Common myeloid progenitor, CD34-positive (primary cell): ENCODE data around the gene ZFAND3. TPM values are rescaled to one million over a fixed set of nuclear protein-coding genes. Genes with fewer than 3 reads are reported as not detected.

Source experiments
- CTCF ChIA-PET: fragments of 350-600 bp; sonication (Branson Sonifier 250); formaldehyde crosslinking; loops from one replicate; lab custom pipeline; 2021; ENCODE audit warnings: antibody characterized with exemption; lab: Charles Lee
- POLR2A ChIA-PET: fragments of 350-600 bp; sonication (Branson Sonifier 250); formaldehyde crosslinking; loops from one replicate; lab custom pipeline; 2021; ENCODE audit warnings: antibody characterized with exemption; lab: Charles Lee
- DNase-seq, 3 donors: peaks; one replicate each; pipeline versions ENCODE4 v3.0.0 to v3.0.0-alpha.2; 2013
- H3K27ac ChIP-seq, 2 experiments: 1 replicate in 1 of 2; 2 replicates in 1 of 2; pipeline ENCODE4 v1.7.0; 2013; ENCODE audit warnings: inconsistent platforms in 2 of 2, low read length in 2 of 2, mild to moderate bottlenecking in 2 of 2, low read depth in 1 of 2, moderate library complexity in 1 of 2; ENCODE audit not compliant: severe bottlenecking in 2 of 2, insufficient read depth in 1 of 2, poor library complexity in 1 of 2
- H3K27me3 ChIP-seq, 5 experiments: replicated peaks in 2 of 5; 1 replicate in 3 of 5; 2 replicates in 2 of 5; pipeline versions ENCODE4 v1.6.1 to v1.7.0; 2013; ENCODE audit warnings: low read length in 4 of 5, mild to moderate bottlenecking in 2 of 5, moderate library complexity in 2 of 5, inconsistent platforms in 1 of 5; ENCODE audit not compliant: insufficient read depth in 5 of 5, control insufficient read depth in 4 of 5
- H3K36me3 ChIP-seq, 4 experiments: 1 replicate in 2 of 4; 2 replicates in 2 of 4; pipeline versions ENCODE4 v1.6.1 to v1.7.0; 2013; ENCODE audit warnings: low read length in 3 of 4, control low read depth in 1 of 4, mild to moderate bottlenecking in 1 of 4; ENCODE audit not compliant: control insufficient read depth in 4 of 4, insufficient read depth in 4 of 4
- H3K4me1 ChIP-seq, 4 experiments: 1 replicate in 3 of 4; 2 replicates in 1 of 4; pipeline versions ENCODE4 v1.6.1 to v1.7.1; 2013; ENCODE audit warnings: low read length in 3 of 4, mild to moderate bottlenecking in 3 of 4, control low read depth in 1 of 4, inconsistent platforms in 1 of 4, moderate library complexity in 1 of 4; ENCODE audit not compliant: control insufficient read depth in 4 of 4, insufficient read depth in 4 of 4; ENCODE audit errors: control extremely low read depth in 1 of 4
- H3K4me3 ChIP-seq, 7 experiments: 1 replicate in 4 of 7; 2 replicates in 3 of 7; pipeline versions ENCODE4 v1.5.1 to v1.7.0; 2013; ENCODE audit warnings: mild to moderate bottlenecking in 7 of 7, low read length in 6 of 7, moderate library complexity in 6 of 7, inconsistent platforms in 2 of 7, low read depth in 2 of 7, control low read depth in 1 of 7; ENCODE audit not compliant: insufficient read depth in 4 of 7, control insufficient read depth in 1 of 7; ENCODE audit errors: extremely low read depth in 1 of 7
- H3K9me3 ChIP-seq, 5 experiments: 1 replicate in 4 of 5; 2 replicates in 1 of 5; pipeline versions ENCODE4 v1.6.1 to v1.7.1; 2013; ENCODE audit warnings: low read length in 4 of 5, mild to moderate bottlenecking in 2 of 5, inconsistent platforms in 1 of 5, low read depth in 1 of 5, moderate library complexity in 1 of 5; ENCODE audit not compliant: control insufficient read depth in 4 of 5, insufficient read depth in 2 of 5; ENCODE audit errors: control extremely low read depth in 1 of 5
- WGBS: methylation state at CpG from one replicate; pipeline ENCODE4 v1.1.5; 2013; ENCODE audit not compliant: insufficient coverage; 5-methylcytosine and 5-hydroxymethylcytosine counted together
- polyA plus RNA-seq: library from polyadenylated mRNA; unstranded; fragments of 120-200 nt; gene quantifications from one replicate; pipeline ENCODE4 v1.2.1, GENCODE V29; 2013

The ZFAND3 gene
- 55.6 TPM for polyA plus RNA-seq

DNA sequence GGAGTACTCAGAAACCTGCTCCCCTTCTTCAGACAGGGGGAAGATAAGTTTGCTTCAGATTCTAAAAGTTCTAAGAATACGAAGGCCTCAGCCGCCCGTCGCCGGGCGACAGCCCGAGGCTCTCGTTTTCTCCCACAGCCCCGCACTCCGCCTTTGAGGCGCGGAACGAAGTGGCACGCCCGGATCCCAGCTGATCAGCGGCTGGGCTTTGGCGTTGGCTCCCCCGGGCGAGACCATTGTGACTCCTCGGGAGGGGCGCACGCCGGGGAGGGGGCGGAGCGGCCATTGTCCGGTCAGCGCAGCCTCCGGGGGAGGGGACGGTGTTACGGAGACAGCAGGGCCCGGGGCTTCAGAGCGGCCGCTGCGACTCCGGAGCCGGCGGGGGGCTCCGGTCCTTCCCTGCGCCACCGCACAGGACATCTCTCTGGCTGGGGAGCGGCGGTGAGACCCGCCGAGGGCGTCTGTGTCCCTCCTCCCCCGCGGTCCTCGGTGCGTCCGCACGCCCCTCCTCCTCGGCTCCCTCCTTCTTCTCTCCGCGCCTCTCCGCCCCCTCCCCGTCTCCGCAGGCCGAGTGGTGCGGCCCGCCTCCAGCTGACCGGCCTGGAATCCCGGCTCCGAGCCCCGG, at the start of gene ZFAND3:
TSS of gene ZFAND3 (plus strand) at position 551 of the 625 bp plus-strand sequence. CDS start 219 bp downstream, outside the sequence.
- Histone ChIP-seq H3K27me3 (no peaks in the 10 kb centered on the region), H3K36me3 (peaks cover 0 to 10% (median 0%) of the 10 kb centered on the region in 4 experiments), H3K4me3 (peak within 1 kb of the TSS; percentile 76 to 98 (median 87)), H3K4me1 (peaks cover 14 to 36% (median 27%) of the 10 kb centered on the region in 4 experiments), H3K27ac (peak within 1 kb of the TSS; percentile 97 to 99), H3K9me3 (no peaks in the 10 kb centered on the region)
- DNase-seq: peak; percentile 95 to 98 (median 97)
- POLR2A ChIA-PET: interaction anchor here (1.0 to 1.4 kb wide), 2 partner anchors 18 to 54 kb away, joined by 3 read pairs; no protein-coding TSS in a partner anchor
- under 1% methylated on average over 47 of the region's 64 CpGs for WGBS
- CTCF ChIA-PET: interaction anchor here (0.8 to 2.4 kb wide), 2 partner anchors 28 to 117 kb away, joined by 3 to 8 read pairs; no protein-coding TSS in a partner anchor

DNA sequence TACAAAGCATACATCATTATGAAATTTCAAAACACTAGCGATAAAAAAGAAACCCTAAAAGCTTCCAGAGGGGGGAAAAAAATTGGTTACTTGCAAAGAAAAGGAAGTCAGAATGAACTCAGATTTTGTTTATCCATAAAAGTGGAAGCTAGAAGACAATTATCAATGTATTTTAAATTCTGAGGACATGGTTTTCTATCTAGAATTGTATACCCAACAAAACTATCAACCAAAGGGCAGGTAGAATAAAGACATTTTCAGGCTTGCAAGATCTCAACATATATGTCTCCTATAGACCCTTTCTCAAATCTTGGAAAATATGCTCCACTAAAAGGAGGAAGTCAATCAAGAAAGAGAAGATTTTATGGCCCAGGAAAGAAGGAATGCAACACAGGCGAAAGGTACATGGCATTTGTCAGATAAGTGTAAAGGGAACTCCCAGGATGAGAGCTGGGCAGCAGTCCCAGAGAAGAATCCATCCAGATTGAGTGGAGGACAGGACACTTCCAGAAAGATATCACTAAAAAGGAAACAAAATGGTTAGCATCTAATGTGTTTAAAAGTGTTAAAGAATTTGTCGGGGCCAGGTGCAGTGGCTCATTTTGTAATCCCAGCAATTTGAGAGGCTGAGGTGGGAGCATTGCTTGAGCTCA, 45.4 kb upstream of the ZFAND3 start:
- no peaks in the 10 kb centered on the region for H3K9me3 ChIP-seq
- POLR2A ChIA-PET: no interaction called here
- CTCF ChIA-PET: no interaction called here
- WGBS: 91% methylated on average over 2 of the region's 3 CpGs
- no peak overlapping the region for H3K4me3 ChIP-seq
- H3K4me1 ChIP-seq: no peaks in the 10 kb centered on the region
- no peaks in the 10 kb centered on the region for H3K27me3 ChIP-seq
- DNase-seq: no peak
- H3K36me3 ChIP-seq: no peaks in the 10 kb centered on the region
- no peak overlapping the region for H3K27ac ChIP-seq

DNA sequence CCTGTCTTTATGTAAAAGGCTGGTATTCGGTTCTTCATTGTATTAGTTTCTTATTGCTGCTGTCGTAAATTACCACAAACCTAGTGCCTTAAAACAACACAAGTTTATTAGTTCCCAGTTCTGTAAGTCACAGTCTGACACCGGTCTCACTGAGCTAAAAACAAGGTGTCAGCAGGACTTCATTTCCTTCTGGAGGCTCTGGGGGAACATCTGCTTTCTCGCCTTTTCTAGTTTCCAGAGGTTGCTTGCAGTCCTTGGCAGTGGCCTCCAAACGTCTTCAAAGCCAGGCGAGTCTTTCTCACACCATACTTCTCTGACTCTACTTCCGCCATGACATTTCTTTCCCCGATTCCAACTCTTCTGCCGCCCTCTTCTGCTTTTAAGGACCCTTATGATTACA, 43.0 kb upstream of the ZFAND3 start:
- DNase-seq: no peak
- Histone ChIP-seq H3K4me1 (no peaks in the 10 kb centered on the region), H3K27ac (no peak overlapping the region), H3K9me3 (no peaks in the 10 kb centered on the region), H3K36me3 (no peaks in the 10 kb centered on the region), H3K4me3 (no peak overlapping the region), H3K27me3 (peaks cover 0 to 1% (median 0%) of the 10 kb centered on the region in 5 experiments)
- CTCF ChIA-PET: no interaction called here
- POLR2A ChIA-PET: no interaction called here
- WGBS: 91% methylated on average over 8 of the region's 9 CpGs

DNA sequence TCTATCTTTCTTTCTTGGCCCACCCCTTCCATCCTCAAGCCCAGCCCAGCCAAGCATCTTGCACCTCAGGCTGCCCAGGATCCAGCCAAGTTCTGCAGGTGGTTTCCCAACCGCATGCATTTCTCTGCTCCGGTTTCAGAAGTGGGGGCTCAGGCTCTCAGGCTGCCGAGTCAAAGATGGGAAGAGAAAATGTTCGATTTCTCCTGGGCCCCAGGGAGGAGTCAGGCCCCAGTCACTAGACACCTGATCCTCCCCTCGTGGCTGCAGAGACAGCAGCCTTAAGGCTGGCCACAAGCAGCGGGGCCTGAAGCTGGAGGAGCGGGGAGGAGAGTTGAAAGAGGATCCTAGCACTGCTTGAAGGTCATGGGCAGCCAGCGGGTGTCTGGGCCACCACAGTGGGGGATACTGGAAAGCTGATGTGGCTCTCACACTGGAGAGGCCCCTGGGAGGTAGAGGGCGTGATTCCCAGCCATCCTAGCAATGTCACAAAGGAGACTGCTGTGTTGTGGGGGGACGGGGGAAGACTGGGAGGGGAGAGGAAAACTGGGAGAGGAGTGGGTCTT, 42.2 kb upstream of the ZFAND3 start:
- no peak overlapping the region for H3K27ac ChIP-seq
- POLR2A ChIA-PET: no interaction called here
- H3K4me3 ChIP-seq: no peak overlapping the region
- H3K27me3 ChIP-seq: peaks cover 0 to 2% (median 0%) of the 10 kb centered on the region in 5 experiments
- CTCF ChIA-PET: no interaction called here
- H3K9me3 ChIP-seq: no peaks in the 10 kb centered on the region
- no peaks in the 10 kb centered on the region for H3K36me3 ChIP-seq
- no peak for DNase-seq
- H3K4me1 ChIP-seq: no peaks in the 10 kb centered on the region
- WGBS: 87% methylated on average over 7 of the region's 10 CpGs

DNA sequence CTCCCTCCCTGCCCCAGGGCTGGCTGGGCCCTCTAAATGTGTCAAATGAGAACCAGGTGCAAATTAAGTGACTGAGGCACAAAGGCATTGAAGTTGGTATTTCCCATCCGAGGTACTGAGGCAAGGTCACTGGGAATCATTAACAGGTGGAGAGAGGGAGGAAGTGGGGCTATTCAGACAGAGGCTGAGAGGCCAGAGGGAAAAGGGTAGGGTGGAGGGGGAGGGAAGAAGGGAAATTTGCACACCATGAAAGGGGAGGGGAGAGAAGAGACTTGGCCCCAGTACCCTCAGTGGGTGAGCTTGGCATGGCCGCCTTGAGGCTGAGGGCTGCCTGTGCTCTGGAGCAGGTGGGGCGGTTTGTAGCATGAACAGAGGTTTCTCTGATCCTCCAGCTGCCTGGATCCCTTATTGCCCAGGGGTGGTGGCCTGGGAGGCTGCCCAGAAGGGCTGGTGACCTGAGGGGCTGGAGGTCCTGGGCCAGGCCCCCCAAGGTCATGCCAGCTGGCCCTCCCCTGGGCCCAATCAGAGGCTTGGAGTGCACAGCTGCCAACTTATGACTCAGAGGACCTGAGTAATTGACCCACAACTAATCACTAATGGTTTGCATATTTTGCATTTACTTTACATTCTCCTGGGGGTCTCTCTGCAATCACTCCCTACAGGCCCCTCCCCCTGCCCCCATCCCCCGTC, 40.3 kb upstream of the ZFAND3 start:
- H3K4me3 ChIP-seq: no peak overlapping the region
- no peak for DNase-seq
- no peaks in the 10 kb centered on the region for H3K36me3 ChIP-seq
- peaks cover 0 to 4% (median 3%) of the 10 kb centered on the region in 5 experiments for H3K27me3 ChIP-seq
- no peak overlapping the region for H3K27ac ChIP-seq
- H3K9me3 ChIP-seq: no peaks in the 10 kb centered on the region
- WGBS: 97% methylated on average over 3 of the region's 4 CpGs
- POLR2A ChIA-PET: no interaction called here
- peaks cover 0 to 16% (median 13%) of the 10 kb centered on the region in 4 experiments for H3K4me1 ChIP-seq
- CTCF ChIA-PET: no interaction called here

DNA sequence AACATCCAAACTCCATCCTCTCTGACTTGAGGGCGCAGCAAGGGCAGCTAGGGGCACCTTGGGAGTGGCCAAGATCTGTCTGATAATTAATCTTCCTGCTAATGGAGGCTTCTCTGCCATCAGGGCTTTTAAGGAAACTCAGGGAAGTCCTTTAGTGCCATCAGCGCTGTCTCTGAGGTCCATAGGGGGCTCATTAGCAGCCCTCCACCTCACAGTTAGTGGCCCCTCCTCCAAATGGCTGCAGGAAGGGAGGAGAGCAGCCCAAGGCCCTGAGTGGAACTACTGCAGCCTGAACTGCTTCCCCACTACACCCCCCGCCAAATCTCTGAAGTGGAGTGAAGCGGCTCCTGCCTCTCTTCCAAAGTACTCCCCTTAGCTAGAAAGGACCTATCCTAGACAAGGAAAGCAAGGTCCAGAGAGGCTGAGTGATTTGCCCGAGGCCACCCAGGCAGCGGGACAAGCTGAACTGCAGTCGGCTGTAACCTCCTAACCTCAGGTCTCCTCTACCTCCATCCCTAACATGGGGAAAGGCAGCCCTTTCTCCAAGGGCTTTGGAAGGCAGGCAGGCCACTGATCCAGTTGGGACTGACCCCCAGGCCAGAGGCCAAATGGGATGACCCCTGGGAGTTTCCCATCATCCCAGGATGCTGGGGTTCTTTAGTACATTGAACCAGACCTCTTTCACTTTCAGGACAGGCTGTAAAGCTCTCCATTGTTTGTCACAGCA, 39.5 kb upstream of the ZFAND3 start:
- Histone ChIP-seq H3K4me3 (no peak overlapping the region), H3K27ac (no peak overlapping the region), H3K36me3 (no peaks in the 10 kb centered on the region), H3K4me1 (peaks cover 0 to 21% (median 16%) of the 10 kb centered on the region in 4 experiments), H3K9me3 (no peaks in the 10 kb centered on the region), H3K27me3 (peaks cover 0 to 12% (median 9%) of the 10 kb centered on the region in 5 experiments)
- DNase-seq: no peak
- 87% methylated on average over 4 of the region's 7 CpGs for WGBS
- CTCF ChIA-PET: interaction anchor here (0.8 kb wide), 1 partner anchor 10 kb away, joined by 3 read pairs; no protein-coding TSS in a partner anchor
- POLR2A ChIA-PET: no interaction called here
